GM23248 (cell line): ENCODE data around the gene CLMP.

Experiments
- EZH2 ChIP-seq: fragments of 200-600 bp; sonication (generic); IDR thresholded peaks from 2 replicates; pipeline ENCODE4 v1.6.1; 2018; ENCODE audit warnings: antibody characterized with exemption, mild to moderate bottlenecking; ENCODE audit not compliant: insufficient read depth, poor library complexity, severe bottlenecking
- EZH2phosphoT487 ChIP-seq: fragments of 200-600 bp; sonication (generic); IDR thresholded peaks from 2 replicates; pipeline ENCODE4 v1.6.1; 2018; ENCODE audit warnings: antibody characterized with exemption, moderate library complexity, mild to moderate bottlenecking, low read depth; ENCODE audit not compliant: insufficient read depth

DNA sequence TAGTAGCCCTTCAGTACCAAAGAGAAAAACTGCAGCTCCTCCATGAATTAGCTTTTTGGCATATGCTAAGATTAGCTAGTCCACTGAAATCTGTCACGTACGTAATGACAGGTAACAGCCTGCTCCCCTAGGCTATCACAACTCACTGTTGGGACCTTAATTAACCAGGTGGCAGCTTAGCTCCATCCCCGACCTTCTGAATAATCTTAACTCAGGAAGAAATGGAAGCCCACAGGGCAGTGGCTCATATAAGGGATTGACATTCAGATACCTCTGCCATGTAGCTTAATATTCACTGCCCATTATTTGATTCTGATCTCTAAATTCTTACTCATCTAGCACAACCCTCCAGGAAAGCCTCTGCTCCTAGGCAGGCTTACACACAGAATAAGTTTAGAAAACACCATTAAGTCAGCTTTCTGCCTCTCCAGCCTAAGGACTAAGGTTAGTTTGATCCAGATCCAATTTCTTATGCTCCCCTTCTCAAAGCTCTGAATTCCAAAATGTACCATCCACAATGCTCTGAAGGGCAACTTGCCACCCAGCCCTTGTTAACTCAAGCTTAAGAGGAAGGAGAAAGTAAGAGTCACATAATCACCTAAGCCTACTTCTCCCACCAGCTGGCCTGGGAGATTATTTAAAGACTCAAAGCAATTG is 138.1 kb downstream of the CLMP start:
- TF ChIP-seq EZH2: no peak
- TF ChIP-seq EZH2phosphoT487: no peak
